Uterus (tissue), 4 donors: Measurements from ENCODE around the gene VWA5B2. TPM values are rescaled to one million over a fixed set of nuclear protein-coding genes. Genes with fewer than 3 reads are reported as not detected.

Experiments used
- DNase-seq, 2 donors: peaks; one replicate each; pipeline ENCODE4 v3.0.0-alpha.2; 2019 to 2020
- H3K27ac ChIP-seq, 2 donors: fragments of 200-600 bp; sonication (generic); 1 replicate in 1 of 2; 2 replicates in 1 of 2; pipeline ENCODE4 v1.5.1; 2016 to 2018
- H3K27me3 ChIP-seq, 2 donors: fragments of 200-600 bp; sonication (generic); one replicate each; pipeline ENCODE4 v1.5.1; 2018 to 2019; ENCODE audit warnings: control low read depth in 1 of 2
- H3K36me3 ChIP-seq, 2 donors: fragments of 200-600 bp; sonication (generic); one replicate each; pipeline ENCODE4 v1.5.1; 2019; ENCODE audit warnings: control low read depth in 1 of 2
- H3K4me1 ChIP-seq, 2 donors: fragments of 200-600 bp; sonication (generic); one replicate each; pipeline ENCODE4 v1.5.1; 2018 to 2019; ENCODE audit warnings: control low read depth in 1 of 2
- H3K4me3 ChIP-seq, 2 donors: fragments of 200-600 bp; sonication (generic); 1 replicate in 1 of 2; 2 replicates in 1 of 2; pipeline ENCODE4 v1.5.1; 2018 to 2019; ENCODE audit warnings: mild to moderate bottlenecking in 1 of 2
- H3K9me3 ChIP-seq, 2 donors: fragments of 200-600 bp; sonication (generic); one replicate each; pipeline ENCODE4 v1.5.1; 2019; ENCODE audit warnings: control low read depth in 1 of 2
- CTCF ChIP-seq, 4 experiments: fragments of 200-600 bp in 2 of 4; fragments of 450-650 bp in 2 of 4; sonication (generic) in 2 of 4; IDR thresholded peaks; one replicate each; pipeline ENCODE4 v1.5.1; 2016 to 2019; ENCODE audit warnings: antibody characterized with exemption in 4 of 4, mild to moderate bottlenecking in 2 of 4, moderate library complexity in 1 of 4
- POLR2A ChIP-seq, 2 donors: fragments of 450-650 bp; IDR thresholded peaks; one replicate each; pipeline ENCODE4 v1.6.1; 2016; ENCODE audit warnings: antibody characterized with exemption in 2 of 2, mild to moderate bottlenecking in 1 of 2, moderate library complexity in 1 of 2
- intact Hi-C: fragments of 100-400 bp; cut with DNase I; formaldehyde crosslinking; loops from one replicate; pipeline ENCODE4 v1.15.1; 2023; ENCODE audit warnings: low total_unique reads
- total RNA-seq, 4 donors: library from RNA; depleted of rRNA in 3 of 4; stranded (reverse); fragments of >200 nt in 3 of 4; gene quantifications; one replicate each; pipeline versions ENCODE4 v1.1.0 to v1.2.4, GENCODE V29; 2014 to 2023
- donor health status: DM: yes; HTN: yes; CAD: no.

VWA5B2 gene
- total RNA-seq, 4 donors from 2014 or later: 0.35 TPM; not detected in 3

GRCh38 chr3:184189421-184189820, 40.0 kb upstream of the VWA5B2 start:
- Histone ChIP-seq H3K27ac (no peak overlapping the region), H3K4me3 (no peak overlapping the region), H3K27me3 (no peaks in the 10 kb centered on the region), H3K9me3 (no peaks in the 10 kb centered on the region), H3K4me1 (peaks cover 0 to 16% of the 10 kb centered on the region in 2 donors), H3K36me3 (no peaks in the 10 kb centered on the region)
- intact Hi-C loops: loop anchor here (10.0 kb wide), 1 partner anchor 125 kb away; the partner anchor contains the start of gene EIF4G1
- no peak for DNase-seq
- TF ChIP-seq POLR2A (IDR thresholded peaks at IDR 0.05) (no peak), CTCF (IDR thresholded peaks at IDR 0.05) (no peak)

GRCh38 chr3:184192889-184193288, 36.5 kb upstream of the VWA5B2 start:
- no peak for DNase-seq
- no peak overlapping the region for H3K4me3 ChIP-seq
- no peaks in the 10 kb centered on the region for H3K27me3 ChIP-seq
- TF ChIP-seq POLR2A (IDR thresholded peaks at IDR 0.05): no peak
- no peak for TF ChIP-seq CTCF (IDR thresholded peaks at IDR 0.05)
- H3K4me1 ChIP-seq: peaks cover 0 to 5% of the 10 kb centered on the region in 2 donors
- H3K36me3 ChIP-seq: no peaks in the 10 kb centered on the region
- intact Hi-C loops: no loop called here
- H3K27ac ChIP-seq: no peak overlapping the region
- H3K9me3 ChIP-seq: no peaks in the 10 kb centered on the region

DNA sequence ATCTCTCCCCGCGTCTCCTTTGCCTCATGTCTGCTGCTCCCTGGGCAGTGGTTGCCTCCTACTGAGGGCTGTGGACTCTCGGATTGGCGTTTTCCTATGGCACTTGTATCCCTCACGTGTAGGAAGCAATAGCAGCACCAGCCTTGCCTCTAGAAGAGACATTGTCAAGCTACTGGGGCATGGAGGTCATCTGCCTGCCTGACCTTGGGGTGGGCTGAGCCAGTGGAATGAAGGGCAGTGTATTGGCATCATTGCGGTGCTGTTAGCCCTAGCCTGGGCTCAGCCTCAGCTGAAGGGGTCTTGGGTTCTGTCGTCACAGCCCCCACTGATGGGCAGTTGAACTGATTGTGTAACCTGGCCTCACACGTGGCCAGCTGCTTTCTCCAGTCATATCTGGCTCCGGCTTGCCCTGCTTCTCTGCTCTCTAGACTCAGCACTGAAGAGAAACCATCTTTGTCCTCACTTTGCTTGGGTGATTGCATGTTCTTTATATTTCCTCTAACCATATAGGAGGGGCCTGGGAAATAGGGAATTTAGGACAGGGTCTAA, 35.3 kb upstream of the VWA5B2 start:
- Histone ChIP-seq H3K4me1 (no peaks in the 10 kb centered on the region), H3K36me3 (no peaks in the 10 kb centered on the region), H3K4me3 (no peak overlapping the region), H3K27ac (no peak overlapping the region), H3K9me3 (no peaks in the 10 kb centered on the region), H3K27me3 (no peaks in the 10 kb centered on the region)
- TF ChIP-seq POLR2A (IDR thresholded peaks at IDR 0.05) (no peak), CTCF (IDR thresholded peaks at IDR 0.05) (no peak)
- no peak for DNase-seq
- intact Hi-C loops: no loop called here

GRCh38 chr3:184196536-184196935, 32.8 kb upstream of the VWA5B2 start:
- H3K27me3 ChIP-seq: no peaks in the 10 kb centered on the region
- H3K27ac ChIP-seq: no peak overlapping the region
- no peaks in the 10 kb centered on the region for H3K36me3 ChIP-seq
- DNase-seq: no peak
- H3K4me1 ChIP-seq: no peaks in the 10 kb centered on the region
- no peak overlapping the region for H3K4me3 ChIP-seq
- no peak for TF ChIP-seq CTCF (IDR thresholded peaks at IDR 0.05)
- TF ChIP-seq POLR2A (IDR thresholded peaks at IDR 0.05): no peak
- H3K9me3 ChIP-seq: no peaks in the 10 kb centered on the region
- intact Hi-C loops: no loop called here

GRCh38 chr3:184198509-184198908, 30.9 kb upstream of the VWA5B2 start:
- no peaks in the 10 kb centered on the region for H3K36me3 ChIP-seq
- no peaks in the 10 kb centered on the region for H3K27me3 ChIP-seq
- no peaks in the 10 kb centered on the region for H3K4me1 ChIP-seq
- no peak overlapping the region for H3K27ac ChIP-seq
- TF ChIP-seq CTCF (IDR thresholded peaks at IDR 0.05) (no peak), POLR2A (IDR thresholded peaks at IDR 0.05) (no peak)
- DNase-seq: no peak
- no peak overlapping the region for H3K4me3 ChIP-seq
- no peaks in the 10 kb centered on the region for H3K9me3 ChIP-seq
- intact Hi-C loops: no loop called here
